ENCODE measurements around the gene TANK. TPM values are rescaled to one million over a fixed set of nuclear protein-coding genes. Genes with fewer than 3 reads are reported as not detected.

TANK gene
- total RNA-seq, 4 donors from 2014 or later, result 34.8 to 83.7 (median 60.7) TPM

DNA sequence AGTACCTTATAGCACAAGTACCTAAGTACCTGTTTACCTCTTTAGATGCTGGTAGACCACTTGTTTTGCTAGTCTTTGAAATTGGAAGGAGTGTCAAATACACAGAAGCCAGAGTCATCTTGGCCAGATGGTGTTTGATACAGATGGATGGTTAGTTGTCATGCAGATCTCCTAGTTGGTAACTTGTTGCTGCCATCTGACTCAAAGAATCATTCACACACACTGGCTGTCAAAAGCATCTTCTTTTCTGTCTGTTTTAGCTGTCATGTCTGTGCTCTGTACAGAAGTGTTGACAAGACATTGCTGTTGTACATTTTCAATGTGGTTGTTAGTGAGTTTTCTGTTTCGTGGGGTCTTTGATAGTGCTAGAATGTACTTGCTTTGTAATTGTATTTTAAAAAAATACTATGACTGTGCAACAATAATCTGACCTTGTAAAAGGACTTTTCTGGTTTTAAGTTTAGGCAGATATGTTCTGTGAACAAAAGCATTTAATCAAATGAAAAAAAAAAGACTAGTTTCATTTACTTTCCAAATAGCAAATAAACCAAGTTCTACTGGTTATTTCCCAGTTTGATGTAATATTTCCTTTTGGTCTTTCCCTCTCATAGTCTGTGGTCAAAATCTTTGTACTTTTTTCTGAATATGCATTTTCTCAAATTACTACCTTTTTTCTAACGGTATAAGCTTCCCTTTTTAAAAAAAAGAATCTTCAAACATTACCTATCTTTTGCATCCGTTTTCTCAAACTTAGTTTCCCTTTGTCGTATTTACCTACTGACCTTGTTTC, 39.9 kb downstream of the TANK start:
- intact Hi-C loops (cut with DNase I), result no loop called here
- WGBS, 2 donors, result 79 to 81% methylated on average over 4 of the region's 4 CpGs
- Histone ChIP-seq H3K9me3 (no peaks in the 10 kb centered on the region), H3K27me3 (no peaks in the 10 kb centered on the region), H3K4me3 (no peak overlapping the region), H3K4me1 (no peaks in the 10 kb centered on the region), H3K36me3 (peaks cover 0 to 59% (median 6%) of the 10 kb centered on the region in 3 donors), H3K27ac (no peak overlapping the region)
- no peak for TF ChIP-seq POLR2A (IDR thresholded peaks at IDR 0.05)
- TF ChIP-seq, protein P1, sequence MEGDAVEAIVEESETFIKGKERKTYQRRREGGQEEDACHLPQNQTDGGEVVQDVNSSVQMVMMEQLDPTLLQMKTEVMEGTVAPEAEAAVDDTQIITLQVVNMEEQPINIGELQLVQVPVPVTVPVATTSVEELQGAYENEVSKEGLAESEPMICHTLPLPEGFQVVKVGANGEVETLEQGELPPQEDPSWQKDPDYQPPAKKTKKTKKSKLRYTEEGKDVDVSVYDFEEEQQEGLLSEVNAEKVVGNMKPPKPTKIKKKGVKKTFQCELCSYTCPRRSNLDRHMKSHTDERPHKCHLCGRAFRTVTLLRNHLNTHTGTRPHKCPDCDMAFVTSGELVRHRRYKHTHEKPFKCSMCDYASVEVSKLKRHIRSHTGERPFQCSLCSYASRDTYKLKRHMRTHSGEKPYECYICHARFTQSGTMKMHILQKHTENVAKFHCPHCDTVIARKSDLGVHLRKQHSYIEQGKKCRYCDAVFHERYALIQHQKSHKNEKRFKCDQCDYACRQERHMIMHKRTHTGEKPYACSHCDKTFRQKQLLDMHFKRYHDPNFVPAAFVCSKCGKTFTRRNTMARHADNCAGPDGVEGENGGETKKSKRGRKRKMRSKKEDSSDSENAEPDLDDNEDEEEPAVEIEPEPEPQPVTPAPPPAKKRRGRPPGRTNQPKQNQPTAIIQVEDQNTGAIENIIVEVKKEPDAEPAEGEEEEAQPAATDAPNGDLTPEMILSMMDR (IDR thresholded peaks at IDR 0.05), result no peak
- DNase-seq, result no peak

GRCh38 chr2:161204846-161205245, 44.6 kb downstream of the TANK start:
- TF ChIP-seq, protein P1 (IDR thresholded peaks at IDR 0.05), result no peak
- no peaks in the 10 kb centered on the region for H3K9me3 ChIP-seq
- peaks cover 0 to 57% (median 12%) of the 10 kb centered on the region in 3 donors for H3K36me3 ChIP-seq
- H3K27me3 ChIP-seq, result no peaks in the 10 kb centered on the region
- 78 to 82% methylated on average over 3 of the region's 3 CpGs for WGBS, 2 donors
- H3K4me3 ChIP-seq, result no peak overlapping the region
- no peaks in the 10 kb centered on the region for H3K4me1 ChIP-seq
- intact Hi-C loops (cut with DNase I), result no loop called here
- no peak overlapping the region for H3K27ac ChIP-seq
- no peak for DNase-seq

DNA sequence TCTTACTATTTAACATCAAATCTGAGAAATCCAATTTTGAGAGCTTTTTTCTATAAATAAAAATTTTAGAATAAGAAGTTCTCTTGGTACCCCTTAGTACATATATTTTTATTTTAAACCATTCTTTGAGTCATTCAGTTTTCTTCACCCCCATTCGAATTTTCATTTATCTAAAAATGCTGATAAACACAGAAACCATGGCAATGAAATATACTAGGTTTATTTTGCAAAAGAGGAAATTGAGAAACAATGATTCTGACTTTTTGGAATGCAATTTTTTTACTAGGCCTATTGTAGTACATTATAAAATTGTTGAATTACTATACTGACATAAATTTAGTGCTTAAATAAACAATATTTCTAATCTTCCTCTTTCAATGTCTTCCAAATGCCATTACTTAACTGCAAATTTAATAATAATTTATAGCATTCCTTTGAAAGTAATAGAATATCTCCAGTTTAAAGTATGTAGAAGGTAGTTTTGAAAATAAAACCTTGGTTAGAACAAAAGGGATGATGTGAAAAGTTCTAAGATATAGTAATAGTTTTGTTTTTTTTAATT, 46.3 kb downstream of the TANK start:
- no peak for DNase-seq
- 45 to 70% methylated on average over 1 of the region's 1 CpG for WGBS, 2 donors
- Histone ChIP-seq H3K27ac (no peak overlapping the region), H3K9me3 (no peaks in the 10 kb centered on the region), H3K4me1 (no peaks in the 10 kb centered on the region), H3K4me3 (no peak overlapping the region), H3K27me3 (no peaks in the 10 kb centered on the region), H3K36me3 (peaks cover 0 to 64% (median 12%) of the 10 kb centered on the region in 3 donors)
- TF ChIP-seq, protein P1 (IDR thresholded peaks at IDR 0.05), result no peak
- TF ChIP-seq POLR2A (IDR thresholded peaks at IDR 0.05), result no peak
- intact Hi-C loops (cut with DNase I), result no loop called here

DNA sequence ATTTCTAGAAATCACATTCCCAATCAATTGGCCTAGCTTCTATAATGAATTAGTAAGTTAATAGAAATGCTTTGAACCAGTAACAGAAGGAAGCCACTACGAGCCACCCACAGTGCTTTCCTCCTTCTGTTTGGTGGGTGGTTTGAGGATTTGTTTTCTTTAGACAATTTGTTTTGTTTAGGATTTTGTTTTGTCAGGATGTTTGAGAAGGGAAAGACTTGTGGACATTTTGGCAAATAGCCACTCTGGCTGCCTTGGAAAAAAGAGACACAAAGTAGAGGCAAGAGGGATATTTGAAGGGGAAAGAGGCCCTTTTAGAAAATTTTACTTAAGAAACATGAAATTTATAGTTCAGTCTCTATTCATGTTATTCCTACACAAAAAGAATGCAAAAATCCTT, 47.7 kb downstream of the TANK start:
- intact Hi-C loops (cut with DNase I), result no loop called here
- Histone ChIP-seq H3K27ac (no peak overlapping the region), H3K27me3 (no peaks in the 10 kb centered on the region), H3K4me3 (no peak overlapping the region), H3K4me1 (no peaks in the 10 kb centered on the region), H3K36me3 (peaks cover 0 to 75% (median 12%) of the 10 kb centered on the region in 3 donors), H3K9me3 (no peaks in the 10 kb centered on the region)
- TF ChIP-seq POLR2A (IDR thresholded peaks at IDR 0.05), result no peak
- TF ChIP-seq, protein P1 (IDR thresholded peaks at IDR 0.05), result no peak
- WGBS, 2 donors, result 75 to 84% methylated on average over 1 of the region's 1 CpG
- DNase-seq, result no peak

DNA sequence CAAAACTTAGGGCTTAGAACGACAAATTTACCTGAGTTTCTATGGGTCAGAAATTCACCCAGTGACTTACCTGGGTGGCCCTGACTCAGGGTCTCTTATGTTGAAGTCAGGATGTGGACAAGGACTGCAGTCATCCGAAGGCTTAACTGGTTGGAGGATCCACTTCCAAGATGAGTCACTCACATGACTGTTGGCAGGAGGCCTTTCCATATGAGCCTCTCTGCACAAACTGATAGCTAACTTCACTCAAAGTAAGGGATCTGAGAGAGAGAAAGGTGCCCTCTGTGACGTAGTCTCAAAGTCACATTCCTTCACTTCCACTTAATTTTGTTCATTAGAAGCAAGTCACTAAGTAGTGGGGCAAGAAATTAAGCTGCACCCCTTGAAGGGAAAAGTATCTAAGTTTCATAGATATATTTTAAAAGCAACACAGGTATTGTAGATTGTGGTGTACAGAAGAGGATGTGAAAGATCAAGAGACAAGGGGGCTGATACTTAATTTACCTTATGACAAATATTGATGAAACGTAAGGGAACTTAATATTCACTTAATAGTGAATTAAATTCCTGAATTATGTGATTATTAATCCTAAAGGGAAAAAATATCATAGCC, 48.4 kb downstream of the TANK start:
- Histone ChIP-seq H3K9me3 (no peaks in the 10 kb centered on the region), H3K27ac (no peak overlapping the region), H3K36me3 (peaks cover 0 to 74% (median 12%) of the 10 kb centered on the region in 3 donors), H3K4me3 (no peak overlapping the region), H3K27me3 (no peaks in the 10 kb centered on the region), H3K4me1 (no peaks in the 10 kb centered on the region)
- DNase-seq, result no peak
- 72 to 79% methylated on average over 4 of the region's 4 CpGs for WGBS, 2 donors
- TF ChIP-seq, protein P1 (IDR thresholded peaks at IDR 0.05), result no peak
- no peak for TF ChIP-seq POLR2A (IDR thresholded peaks at IDR 0.05)
- intact Hi-C loops (cut with DNase I), result no loop called here

Data from esophagus squamous epithelium (tissue), 5 donors.